Upper lobe of right lung (tissue), 1 donor: ENCODE results near the gene NNMT. TPM values are rescaled to one million over a fixed set of nuclear protein-coding genes. Genes with fewer than 3 reads are reported as not detected.

Experiments used
- ATAC-seq: fragments of 200-7000 bp; cut with Tn5 transposase; one replicate; pipeline ENCODE4 v1.9.1; 2020; ENCODE audit warnings: mild to moderate bottlenecking, moderate library complexity
- DNase-seq: peaks from one replicate; pipeline ENCODE4 v3.0.0-alpha.2; 2020
- H3K27ac ChIP-seq: fragments of 200-600 bp; one replicate; pipeline ENCODE4 v1.8.0; 2022
- H3K27me3 ChIP-seq: fragments of 200-600 bp; one replicate; pipeline ENCODE4 v1.8.0; 2022; ENCODE audit warnings: mild to moderate bottlenecking
- H3K36me3 ChIP-seq: fragments of 200-600 bp; one replicate; pipeline ENCODE4 v1.8.0; 2022
- H3K4me1 ChIP-seq: fragments of 200-600 bp; one replicate; pipeline ENCODE4 v1.8.0; 2022
- H3K4me3 ChIP-seq: fragments of 200-600 bp; one replicate; pipeline ENCODE4 v1.8.0; 2022; ENCODE audit warnings: mild to moderate bottlenecking
- H3K9me3 ChIP-seq: fragments of 200-600 bp; one replicate; pipeline ENCODE4 v1.8.0; 2022
- CTCF ChIP-seq: fragments of 200-600 bp; IDR thresholded peaks from one replicate; pipeline ENCODE4 v1.8.0; 2022; ENCODE audit warnings: antibody characterized with exemption
- intact Hi-C: fragments of 100-400 bp; cut with DNase I; formaldehyde crosslinking; loops from one replicate; pipeline ENCODE4 v1.11.0; 2022
- total RNA-seq: library from RNA; stranded (reverse); fragmentation: NEBNext Ultra II Directional; extraction: Animal tissue kit (Norgen Biotek cat#: 25700); gene quantifications from one replicate; pipeline ENCODE4 v1.2.1, GENCODE V29; 2021
- donor health status: DM: no; HTN: yes; CAD: no; lungs with severe emphysema.

NNMT gene
- total RNA-seq, 1 donor from 2014 or later: 349 TPM

DNA sequence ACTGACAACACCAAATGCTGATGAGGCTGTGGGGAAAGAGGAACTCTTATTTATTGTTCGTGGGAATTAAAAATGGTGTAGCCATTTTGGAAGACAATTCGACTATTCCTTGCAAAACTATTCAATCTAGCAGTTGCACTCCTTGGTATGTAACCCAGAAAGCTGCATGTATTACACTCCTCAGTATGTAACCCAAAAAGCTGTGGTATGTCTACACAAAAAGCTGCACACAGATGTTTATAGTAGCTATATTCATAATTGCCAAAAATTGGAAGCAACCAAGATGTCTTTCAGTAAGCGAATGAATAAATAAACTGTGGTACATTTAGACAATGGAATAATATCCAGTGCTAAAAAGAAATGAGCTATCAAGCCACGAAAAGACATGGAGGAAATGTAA is 4.9 kb downstream of the NNMT start:
- Histone ChIP-seq H3K9me3 (peaks cover 6% of the 10 kb centered on the region), H3K27ac (no peak overlapping the region), H3K4me3 (peak overlapping the region; percentile 52), H3K36me3 (peaks cover 23% of the 10 kb centered on the region), H3K27me3 (no peaks in the 10 kb centered on the region), H3K4me1 (peaks cover 3% of the 10 kb centered on the region)
- intact Hi-C loops: no loop called here
- TF ChIP-seq CTCF: no peak
- no peak for DNase-seq
- ATAC-seq: no peak

DNA sequence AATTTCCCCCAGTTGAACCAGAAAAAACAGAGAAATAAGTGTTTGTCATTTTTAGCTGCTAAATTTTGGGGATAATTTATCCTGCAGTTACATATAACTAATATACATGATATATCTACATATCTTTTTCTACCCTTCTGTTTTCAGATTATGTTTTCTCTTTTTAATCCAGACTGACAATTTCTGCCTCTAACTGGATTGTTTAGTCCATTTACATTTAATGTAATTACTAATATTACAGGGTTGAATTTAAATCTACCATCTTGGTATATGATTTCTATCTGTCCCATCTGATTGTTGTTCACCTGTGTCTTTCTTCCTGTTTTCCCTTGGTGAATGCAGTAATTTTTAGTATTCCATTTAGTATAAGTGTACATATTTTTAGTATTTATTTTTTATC is 5.7 kb downstream of the NNMT start:
- H3K36me3 ChIP-seq: peaks cover 23% of the 10 kb centered on the region
- DNase-seq: no peak
- no peak for TF ChIP-seq CTCF
- peaks cover 9% of the 10 kb centered on the region for H3K4me1 ChIP-seq
- no peaks in the 10 kb centered on the region for H3K27me3 ChIP-seq
- H3K9me3 ChIP-seq: peaks cover 6% of the 10 kb centered on the region
- no peak overlapping the region for H3K27ac ChIP-seq
- H3K4me3 ChIP-seq: peak overlapping the region; percentile 52
- no peak for ATAC-seq
- intact Hi-C loops: no loop called here

GRCh38 chr11:114302663-114303062 is 6.5 kb downstream of the NNMT start:
- H3K4me3 ChIP-seq: peak overlapping the region; percentile 6
- H3K9me3 ChIP-seq: peaks cover 6% of the 10 kb centered on the region
- no peak for DNase-seq
- no peak for TF ChIP-seq CTCF
- peaks cover 17% of the 10 kb centered on the region for H3K4me1 ChIP-seq
- H3K27ac ChIP-seq: no peak overlapping the region
- H3K27me3 ChIP-seq: no peaks in the 10 kb centered on the region
- peaks cover 23% of the 10 kb centered on the region for H3K36me3 ChIP-seq
- ATAC-seq: no peak
- intact Hi-C loops: no loop called here

DNA sequence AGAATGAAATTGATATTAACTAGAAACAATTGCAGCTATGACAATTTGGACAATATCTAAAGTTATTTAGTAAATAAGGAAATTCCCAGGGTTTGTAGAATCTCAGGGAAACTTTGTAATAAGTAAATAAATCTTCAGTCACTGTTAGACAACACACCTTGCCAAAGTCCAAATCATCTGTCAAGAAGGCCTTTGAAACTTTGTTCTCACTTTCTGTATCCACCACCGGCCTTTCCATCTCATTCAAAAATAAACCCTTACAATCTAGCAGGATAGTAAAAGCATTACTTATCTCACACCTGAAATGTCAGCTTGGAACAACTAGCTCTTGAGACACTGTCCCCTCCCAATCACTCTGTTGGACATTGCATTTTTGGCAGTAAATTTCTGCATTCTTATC is 7.9 kb downstream of the NNMT start:
- H3K9me3 ChIP-seq: peaks cover 6% of the 10 kb centered on the region
- no peak for TF ChIP-seq CTCF
- peak overlapping the region; percentile 22 for H3K4me3 ChIP-seq
- ATAC-seq: no peak
- intact Hi-C loops: no loop called here
- H3K36me3 ChIP-seq: peaks cover 23% of the 10 kb centered on the region
- DNase-seq: no peak
- no peak overlapping the region for H3K27ac ChIP-seq
- no peaks in the 10 kb centered on the region for H3K27me3 ChIP-seq
- H3K4me1 ChIP-seq: peaks cover 29% of the 10 kb centered on the region

DNA sequence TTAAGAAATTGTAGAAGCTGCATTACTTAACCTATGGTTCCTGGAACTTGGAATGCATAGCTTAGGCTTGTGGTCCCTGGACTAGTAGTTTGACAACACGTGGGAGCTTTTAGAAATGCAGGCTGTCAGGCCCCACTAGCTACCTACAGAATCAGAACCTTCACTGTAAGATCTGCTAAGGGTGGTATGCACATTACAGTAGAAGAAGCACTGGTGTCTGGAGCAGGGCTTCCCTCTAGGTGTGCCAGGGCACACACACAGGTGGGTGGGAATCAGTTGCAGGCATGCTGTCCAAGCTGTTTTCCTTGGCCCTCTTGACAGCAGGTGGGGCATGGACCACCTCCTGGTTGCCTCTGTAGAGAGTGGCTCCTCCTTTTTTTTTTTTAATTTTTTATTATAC is 8.8 kb downstream of the NNMT start:
- Histone ChIP-seq H3K27me3 (no peaks in the 10 kb centered on the region), H3K27ac (no peak overlapping the region), H3K4me3 (peak overlapping the region; percentile 9), H3K36me3 (peaks cover 14% of the 10 kb centered on the region), H3K4me1 (peaks cover 38% of the 10 kb centered on the region), H3K9me3 (peaks cover 6% of the 10 kb centered on the region)
- no peak for TF ChIP-seq CTCF
- DNase-seq (no peak), ATAC-seq (no peak)
- intact Hi-C loops: no loop called here

DNA sequence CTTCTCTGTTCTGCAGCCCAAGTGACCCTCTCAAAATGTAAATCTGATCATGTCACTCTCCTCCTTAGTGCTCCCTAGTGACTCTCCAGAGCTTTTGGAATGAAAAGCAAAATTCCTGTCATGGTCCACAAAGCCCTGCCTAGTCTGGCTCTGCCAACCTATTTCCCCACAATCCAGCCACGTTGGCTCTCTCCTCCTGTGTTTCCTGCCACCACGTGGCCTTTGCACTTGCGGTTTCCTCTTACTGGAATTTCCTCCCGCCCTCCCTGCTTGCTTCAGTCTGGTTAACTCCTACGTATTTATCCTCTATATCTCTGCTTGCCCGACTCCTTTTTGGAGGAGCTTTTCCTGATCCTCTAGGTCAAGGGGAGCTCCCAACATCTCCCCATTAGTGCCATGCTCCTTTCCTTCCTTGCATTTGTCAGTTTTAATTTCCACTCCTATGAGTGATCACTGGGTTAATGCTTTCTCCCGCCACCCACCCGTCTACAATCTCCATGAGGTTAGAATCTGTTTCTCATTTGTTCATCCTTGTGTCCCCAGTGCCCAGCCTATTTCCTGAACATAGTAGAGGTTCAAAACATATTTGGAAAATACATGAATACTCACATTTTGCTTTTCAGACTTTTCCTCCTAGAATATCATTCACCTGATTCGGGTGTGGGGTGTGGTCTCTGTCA is 11.5 kb downstream of the NNMT start:
- Histone ChIP-seq H3K27me3 (no peaks in the 10 kb centered on the region), H3K4me1 (peaks cover 57% of the 10 kb centered on the region), H3K4me3 (peak overlapping the region; percentile 29), H3K9me3 (no peaks in the 10 kb centered on the region), H3K36me3 (peaks cover 11% of the 10 kb centered on the region), H3K27ac (peak overlapping the region; percentile 87)
- DNase-seq (peak; percentile 81), ATAC-seq (peak; percentile 84)
- no peak for TF ChIP-seq CTCF
- intact Hi-C loops: no loop called here
